ENCODE data around the gene LRRC32. TPM values are rescaled to one million over a fixed set of nuclear protein-coding genes. Genes with fewer than 3 reads are reported as not detected.

Gene LRRC32
- total and polyA plus RNA-seq, 10 of the 15 experiments (the other 5 are each of a cell fraction or from before 2014, with no cell fraction given): 0.56 to 20.8 (median 7.4) TPM

GRCh38 chr11:76628408-76628947 lies 42.1 kb downstream of the LRRC32 start:
- ChIA-PET CTCF (interaction anchor here (0.6 to 10.0 kb wide), 3 partner anchors 29 to 808 kb away, joined by 3 to 70 read pairs (median 15); partner anchors contain the start of gene LRRC32), SMC1A (ENCODE audit: uncharacterized antibody, unreplicated experiment) (interaction anchor here (1.1 to 2.9 kb wide), 5 partner anchors 16 to 45 kb away, joined by 3 to 24 read pairs (median 8); no protein-coding TSS in a partner anchor), RAD21 (ENCODE audit: unreplicated experiment) (interaction anchor here (1.1 to 11.6 kb wide), 3 partner anchors 30 to 43 kb away, joined by 3 to 145 read pairs (median 8); partner anchors contain the start of gene LRRC32), POLR2A (interaction anchor here (1.9 to 2.4 kb wide), 4 partner anchors 17 to 43 kb away, joined by 5 to 33 read pairs (median 10); partner anchors contain the start of gene LRRC32)
- H3K79me2 ChIP-seq (ENCODE audit: control insufficient read depth, insufficient read depth, low read length): no peaks in the 10 kb centered on the region
- H3K36me3 ChIP-seq (ENCODE audit: control insufficient read depth in 2 of 2, insufficient read depth in 2 of 2, low read length in 1 of 2): no peaks in the 10 kb centered on the region
- no peak for FAIRE-seq
- H3K27me3 ChIP-seq (replicated peaks in 1 of 2; ENCODE audit: control insufficient read depth in 2 of 2, insufficient read depth in 2 of 2, low read length in 1 of 2): peaks cover 0 to 10% of the 10 kb centered on the region in 2 experiments; a peak in 1 of 4 replicates
- H3K4me1 ChIP-seq (ENCODE audit: control insufficient read depth, insufficient read depth, low read length): peaks cover 41% of the 10 kb centered on the region
- peaks cover 18% of the 10 kb centered on the region; the same call in 2 of the 3 replicates for H3K9me3 ChIP-seq (replicated peaks; ENCODE audit: control insufficient read depth, insufficient read depth, low read length)
- H3K27ac ChIP-seq (ENCODE audit: control insufficient read depth, insufficient read depth): no peak overlapping the region
- in situ Hi-C loops (cut with MboI) (loop anchor here (5.0 kb wide), 1 partner anchor 44 kb away; the partner anchor contains the start of gene LRRC32), intact Hi-C loops (cut with micrococcal nuclease; ENCODE audit: unreplicated experiment) (no loop called here)
- DNase-seq (ENCODE audit: low read depth, low spot score): no peak
- H2AFZ ChIP-seq (ENCODE audit: control insufficient read depth, low read depth, low read length): no peak overlapping the region
- H4K20me1 ChIP-seq (ENCODE audit: control insufficient read depth, insufficient read depth): no peaks in the 10 kb centered on the region
- no peak overlapping the region for H3K4me2 ChIP-seq (ENCODE audit: control insufficient read depth, insufficient read depth)
- no peak overlapping the region for H3K4me3 ChIP-seq
- WGBS (ENCODE audit: insufficient coverage, insufficient replicate concordance, low lambda C conversion rate, missing lambda C conversion rate): 47% methylated on average over 8 of the region's 8 CpGs
- no TSS peak for BruUV-seq (replicated peaks)
- peak; percentile 62 for ATAC-seq
- H3K9ac ChIP-seq (ENCODE audit: control insufficient read depth, insufficient read depth, low read length): no peak overlapping the region
- TF ChIP-seq RUNX3 (IDR thresholded peaks at IDR 0.05; ENCODE audit: low read length) (peak; percentile 59; the same call in 1 of the 2 replicates), CBFB (IDR thresholded peaks at IDR 0.05; ENCODE audit: low read depth) (no peak), HDAC2 (IDR thresholded peaks at IDR 0.05) (no peak), MTA2 (IDR thresholded peaks at IDR 0.05; ENCODE audit: low read depth) (peak; percentile 49), SPI1 (IDR thresholded peaks at IDR 0.05; ENCODE audit: borderline replicate concordance, insufficient read depth, low read depth, low read length) (no peak), NRF1 (conservative IDR thresholded peaks at IDR 0.05; ENCODE audit: low read depth, low read length) (no peak), NFYB (IDR thresholded peaks at IDR 0.05; ENCODE audit: insufficient read depth, low read depth, low read length) (no peak), BRCA1 (IDR thresholded peaks at IDR 0.05; ENCODE audit: low read depth, low read length) (no peak), TAF1 (IDR thresholded peaks at IDR 0.05; ENCODE audit: borderline replicate concordance, low read depth, low read length) (no peak), HDGF (IDR thresholded peaks at IDR 0.05) (no peak), SRF (IDR thresholded peaks at IDR 0.05; ENCODE audit: low read depth in 2 of 2, low read length in 2 of 2) (no peak), EGR1 (IDR thresholded peaks at IDR 0.05; ENCODE audit: borderline replicate concordance in 1 of 2, low read depth in 2 of 2, low read length in 2 of 2) (peak in 1 of 2 experiments; percentile 86; a peak in 1 of 3 replicates), ZNF24 (IDR thresholded peaks at IDR 0.05) (no peak), IRF5 (IDR thresholded peaks at IDR 0.05; ENCODE audit: borderline replicate concordance) (no peak), RBBP5 (conservative IDR thresholded peaks at IDR 0.05) (no peak), IRF4 (IDR thresholded peaks at IDR 0.05; ENCODE audit: low read depth, low read length) (no peak), DPF2 (IDR thresholded peaks at IDR 0.05) (0 out of 2 replicates have a peak, but pooled peaks have one; percentile 49), MTA3 (IDR thresholded peaks at IDR 0.05; ENCODE audit: borderline replicate concordance, low read length) (0 out of 2 replicates have a peak, but pooled peaks have one; percentile 37), MAX (IDR thresholded peaks at IDR 0.05; ENCODE audit: low read depth, low read length) (no peak), E4F1 (IDR thresholded peaks at IDR 0.05; ENCODE audit: borderline replicate concordance, partially characterized antibody) (no peak), WRNIP1 (IDR thresholded peaks at IDR 0.05; ENCODE audit: borderline replicate concordance, low read depth, low read length) (no peak)
